GM19238 (cell line): ENCODE data around the gene KCNMA1.
"Not testable (repeated sequence)": the region's sequence is repeated elsewhere in the genome, so short reads cannot be mapped to it uniquely, and the experiment has no call there.

Experiments used
- DNase-seq: peaks from one replicate; pipeline ENCODE4 v3.0.0; 2011; ENCODE audit warnings: low spot score; ENCODE audit not compliant: insufficient read length

KCNMA1 gene

DNA sequence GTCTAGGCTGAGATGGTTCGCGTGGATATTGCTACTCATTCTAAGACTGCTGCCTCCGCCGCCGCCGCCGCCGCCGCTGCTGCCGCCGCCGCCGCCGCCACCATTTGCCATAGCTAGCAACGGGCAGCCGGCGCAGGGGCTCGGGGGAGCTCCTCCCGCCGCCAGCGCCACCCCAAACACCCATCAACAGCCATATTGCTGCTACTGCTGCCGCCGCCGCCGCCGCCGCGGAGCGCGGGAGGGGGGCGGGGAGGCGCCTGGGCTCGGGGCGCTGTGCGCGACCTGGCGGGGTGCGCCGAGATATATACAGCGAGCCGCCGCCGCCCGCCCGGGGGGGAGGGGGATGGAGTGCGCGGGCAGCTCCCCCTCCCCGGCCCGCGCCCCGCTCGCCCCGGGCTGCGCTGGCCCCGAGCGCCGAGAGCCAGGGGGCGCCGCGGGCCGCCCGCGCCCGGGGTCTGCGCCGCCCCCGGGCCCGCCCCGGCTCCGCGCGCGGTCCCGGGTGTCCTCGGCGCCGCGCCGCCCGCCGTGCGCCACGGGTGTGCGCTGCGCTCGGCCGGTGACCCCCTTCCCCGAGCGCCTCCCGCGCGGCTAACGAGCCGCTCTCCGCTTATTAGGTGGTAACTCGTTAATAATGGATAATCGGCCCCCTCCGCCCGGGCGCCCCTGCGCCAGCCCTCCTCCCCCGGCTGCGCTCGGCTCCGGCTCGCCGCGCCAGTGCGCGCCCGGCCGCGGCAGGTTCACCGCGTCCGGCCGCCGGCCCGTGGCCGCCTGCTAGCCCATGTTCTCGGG, at the start of gene KCNMA1:
Gene KCNMA1 (minus strand): TSS at position 277 of the 789 bp plus-strand sequence.
- DNase-seq, result no peak

DNA sequence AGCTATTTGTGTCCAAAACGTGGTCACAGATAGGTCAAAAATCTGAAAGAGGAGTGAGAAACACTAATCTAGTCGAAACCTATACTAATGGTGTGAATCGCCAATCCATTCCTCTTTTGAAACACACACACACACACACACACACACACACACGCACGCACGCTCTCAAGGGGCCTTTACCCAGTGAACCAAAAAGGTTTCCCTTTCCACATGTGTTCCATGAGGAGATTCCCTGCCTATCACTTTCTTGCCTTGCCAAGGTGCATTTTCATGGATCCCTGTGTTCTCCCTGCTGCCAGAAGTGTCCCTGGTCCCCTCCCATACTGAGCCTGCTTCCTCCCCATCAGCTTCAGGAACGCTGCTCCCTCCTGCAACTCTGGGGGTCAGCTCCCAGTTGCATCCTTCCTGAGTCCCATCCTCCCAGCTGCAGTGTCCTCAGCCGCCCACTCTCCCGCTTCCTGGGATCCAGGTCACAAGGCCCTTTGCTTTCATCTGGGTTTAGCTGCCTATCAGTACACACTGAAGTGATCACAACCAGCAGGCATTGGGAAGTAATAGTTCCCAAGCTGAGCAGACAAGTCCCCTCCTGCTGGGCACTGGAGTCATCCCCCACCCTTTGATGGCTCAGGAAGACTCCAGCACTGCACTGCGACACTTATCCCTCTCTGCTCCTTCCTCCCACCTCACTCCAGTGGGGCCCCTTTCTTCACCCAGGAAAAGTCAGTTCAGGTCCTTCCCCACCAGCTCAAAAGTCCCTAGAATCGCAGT, 49.2 kb upstream of the KCNMA1 start:
- no peak for DNase-seq

DNA sequence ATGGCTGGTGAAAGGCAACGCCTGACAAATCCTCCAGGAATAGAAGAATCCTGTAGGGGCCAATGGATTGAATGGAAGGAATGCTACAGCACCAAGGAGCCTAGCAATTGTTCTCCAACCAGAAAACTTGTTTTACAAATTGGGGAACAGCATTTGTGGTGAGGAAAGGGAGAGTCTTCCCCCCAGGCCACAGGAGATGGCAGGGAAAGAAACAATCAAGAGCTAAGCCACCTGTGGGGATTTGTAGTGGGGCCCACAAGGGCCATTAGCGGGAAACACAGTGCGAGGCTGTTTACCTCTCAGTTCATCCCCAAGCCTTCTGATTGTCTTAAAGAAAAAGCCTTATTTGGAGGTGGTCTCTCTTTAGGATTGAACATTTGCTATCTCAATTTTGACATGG, 48.5 kb upstream of the KCNMA1 start:
- no peak for DNase-seq

DNA sequence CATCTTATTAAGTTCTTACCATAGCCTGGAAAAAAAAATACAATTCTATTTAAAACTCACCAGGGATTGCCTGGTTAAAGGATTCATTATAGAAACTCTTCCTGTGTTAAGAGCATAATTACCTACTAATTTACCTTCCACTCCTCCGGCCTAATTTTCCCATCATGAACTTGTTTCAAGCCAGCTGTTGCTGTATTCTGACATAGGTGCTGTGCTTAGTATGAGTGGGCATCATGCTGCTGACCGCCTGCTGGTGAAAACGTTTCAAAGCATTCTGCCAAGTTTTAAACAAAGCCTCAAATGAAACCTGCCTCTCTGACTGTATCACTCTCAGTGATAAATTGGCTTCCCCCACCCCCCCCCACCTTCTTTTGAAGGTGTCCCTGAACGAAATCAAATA, 47.8 kb upstream of the KCNMA1 start:
- no peak for DNase-seq

DNA sequence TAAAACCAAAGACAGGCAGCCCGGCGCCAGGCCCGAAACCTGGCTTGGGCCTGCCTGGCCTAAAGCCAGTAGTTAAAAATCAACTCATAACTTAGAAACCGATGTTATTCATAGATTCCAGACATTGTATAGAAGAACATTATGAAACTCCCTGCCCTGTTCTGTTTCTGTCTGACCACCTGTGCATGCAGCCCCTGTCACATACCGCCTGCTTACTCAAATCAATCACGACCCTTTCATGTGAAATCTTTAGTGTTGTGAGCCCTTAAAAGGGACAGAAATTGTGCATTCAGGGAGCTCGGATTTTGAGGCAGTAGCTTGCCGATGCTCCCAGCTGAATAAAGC, 45.5 kb upstream of the KCNMA1 start:
- DNase-seq, result not testable (repeated sequence)

DNA sequence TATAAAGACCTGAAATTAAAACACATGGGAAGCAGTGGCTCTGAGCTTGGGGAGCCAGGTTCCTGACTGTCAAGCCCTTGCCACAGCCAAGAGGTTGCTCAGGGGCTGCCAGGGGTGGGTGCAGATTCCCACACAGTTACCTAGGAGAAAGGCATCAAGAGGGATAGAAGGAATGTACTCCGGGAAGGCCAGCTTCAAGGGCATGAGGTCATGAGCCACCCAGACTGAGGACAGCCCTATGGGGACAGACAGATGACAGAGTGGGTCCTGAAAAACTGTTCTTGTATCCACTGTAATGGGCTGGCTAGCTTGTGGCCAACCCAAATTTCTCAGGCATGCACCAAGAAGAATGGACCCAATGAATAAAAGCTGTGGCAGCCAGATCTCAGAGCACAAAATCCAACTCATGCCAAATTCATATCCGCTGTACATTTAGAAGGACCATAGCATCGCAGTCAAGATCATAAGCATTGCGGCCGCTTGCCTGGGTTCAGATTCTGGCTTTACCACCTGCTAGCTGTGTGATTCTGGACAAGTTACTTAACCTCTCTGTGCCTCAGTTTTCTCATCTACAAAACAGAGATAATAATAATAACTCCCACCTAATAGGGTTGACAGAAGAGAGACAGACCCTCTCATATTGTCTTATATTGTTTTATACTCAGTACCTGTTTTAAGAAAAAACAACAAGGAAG, 44.9 kb upstream of the KCNMA1 start:
- no peak for DNase-seq

DNA sequence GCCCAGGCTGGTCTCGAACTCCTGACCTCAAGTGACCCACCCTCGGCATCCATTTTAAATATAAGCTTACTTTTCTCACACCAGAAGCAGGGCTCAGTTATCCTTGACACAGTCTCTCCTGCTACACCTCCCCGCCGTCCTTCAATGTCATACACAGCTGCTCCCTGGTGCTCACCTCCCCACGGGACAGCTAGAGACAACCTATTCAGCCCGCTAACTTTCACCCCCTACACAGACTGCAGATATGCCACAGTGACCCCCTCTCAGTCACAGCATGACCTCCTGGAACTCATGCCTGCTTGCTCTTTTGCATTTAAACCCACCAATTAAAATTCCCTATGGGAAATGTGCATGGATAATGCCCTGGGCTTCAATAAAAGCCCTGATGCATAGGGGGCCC, 44.2 kb upstream of the KCNMA1 start:
- no peak for DNase-seq

DNA sequence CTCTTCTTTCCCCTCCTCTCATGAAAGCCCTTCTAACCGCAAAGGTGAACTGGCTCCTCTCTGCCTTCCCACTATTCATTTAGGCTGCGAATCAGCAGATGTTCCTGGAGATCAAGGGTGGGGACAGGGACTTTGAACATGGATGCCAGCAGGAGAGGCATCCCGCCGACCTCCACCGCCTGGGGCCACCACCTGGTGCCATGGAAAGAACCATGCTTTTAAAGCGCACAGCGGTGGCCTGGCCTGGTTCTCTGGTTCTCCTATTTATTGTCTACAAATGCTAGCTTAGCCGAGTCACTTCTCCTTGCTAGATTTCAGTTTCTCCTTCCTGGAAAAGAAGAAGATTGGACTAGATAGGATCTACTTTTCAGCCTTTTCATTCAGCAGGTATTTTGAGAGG, 43.2 kb upstream of the KCNMA1 start:
- DNase-seq, result no peak

DNA sequence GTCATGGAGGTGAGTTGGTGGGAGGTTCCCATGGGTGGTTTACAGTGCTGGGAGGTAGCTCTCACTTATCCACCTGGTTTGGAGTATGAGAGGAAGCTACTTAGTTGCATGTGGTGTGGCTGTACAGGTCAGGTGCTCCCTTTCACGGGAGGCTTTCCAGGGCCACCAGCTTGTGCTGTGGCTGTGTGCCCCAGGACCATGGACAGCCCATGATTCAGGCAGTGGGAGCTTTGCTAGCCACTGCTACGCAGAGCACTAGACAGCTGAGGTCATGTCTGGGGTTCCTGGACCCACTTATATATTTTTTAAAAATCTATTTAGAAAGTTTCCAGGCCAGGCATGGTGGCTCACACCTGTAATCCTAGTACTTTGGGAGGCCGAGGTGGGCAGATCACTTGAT, 42.5 kb upstream of the KCNMA1 start:
- no peak for DNase-seq

DNA sequence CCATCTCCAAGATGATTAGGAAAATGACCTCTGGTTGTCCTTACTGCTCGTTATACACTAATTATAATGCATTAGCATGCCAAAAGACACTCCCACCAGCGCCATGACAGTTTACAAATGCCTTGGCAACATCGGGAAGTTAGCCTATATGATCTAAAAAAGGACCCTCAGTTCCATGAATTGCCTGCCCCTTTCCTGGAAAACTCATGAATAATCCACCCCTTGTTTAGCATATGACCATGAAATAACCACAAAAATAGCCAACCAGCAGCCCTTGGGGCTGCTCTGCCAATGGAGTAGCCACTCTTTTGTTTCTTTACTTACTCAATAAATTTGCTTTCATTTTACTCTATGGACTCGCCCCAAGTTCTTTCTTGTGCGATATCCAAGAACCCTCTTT, 41.6 kb upstream of the KCNMA1 start:
- no peak for DNase-seq

DNA sequence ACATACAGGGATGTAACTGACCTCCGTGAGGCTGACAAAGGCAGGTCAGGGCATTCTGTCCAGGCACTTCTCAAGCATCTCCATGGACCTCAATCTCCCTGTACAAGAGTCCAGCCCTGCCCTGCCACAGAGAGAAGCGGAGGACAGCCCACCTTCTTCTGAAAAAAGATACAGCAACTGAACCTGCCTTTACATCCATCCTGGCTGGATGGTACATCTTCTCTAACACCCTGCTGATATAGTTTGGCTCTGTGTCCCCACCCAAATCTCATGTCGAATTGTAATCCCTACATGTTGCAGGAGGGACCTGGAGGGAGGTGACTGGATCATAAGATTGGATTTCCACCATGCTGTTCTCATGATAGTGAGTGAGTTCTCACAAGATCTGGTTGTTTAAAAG, 40.5 kb upstream of the KCNMA1 start:
- no peak for DNase-seq

DNA sequence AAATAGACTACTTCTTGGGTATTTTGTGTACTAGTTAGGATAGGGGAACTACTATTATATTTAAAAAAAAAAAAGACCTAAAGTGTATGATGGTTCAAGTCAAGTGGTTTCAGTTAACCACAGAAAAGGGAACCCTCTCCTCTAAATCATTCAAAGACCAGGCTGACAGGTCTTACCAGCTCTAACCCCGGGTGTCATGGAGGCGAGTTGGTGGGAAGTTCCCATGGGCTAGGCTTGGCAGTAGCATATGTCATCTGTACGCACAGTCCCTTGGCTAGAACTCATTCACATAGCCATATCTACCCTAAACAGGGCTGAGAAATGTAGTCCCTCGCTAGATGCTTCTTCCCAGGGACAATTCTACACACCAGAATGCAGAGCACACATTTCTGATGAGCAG, 37.7 kb upstream of the KCNMA1 start:
- no peak for DNase-seq

DNA sequence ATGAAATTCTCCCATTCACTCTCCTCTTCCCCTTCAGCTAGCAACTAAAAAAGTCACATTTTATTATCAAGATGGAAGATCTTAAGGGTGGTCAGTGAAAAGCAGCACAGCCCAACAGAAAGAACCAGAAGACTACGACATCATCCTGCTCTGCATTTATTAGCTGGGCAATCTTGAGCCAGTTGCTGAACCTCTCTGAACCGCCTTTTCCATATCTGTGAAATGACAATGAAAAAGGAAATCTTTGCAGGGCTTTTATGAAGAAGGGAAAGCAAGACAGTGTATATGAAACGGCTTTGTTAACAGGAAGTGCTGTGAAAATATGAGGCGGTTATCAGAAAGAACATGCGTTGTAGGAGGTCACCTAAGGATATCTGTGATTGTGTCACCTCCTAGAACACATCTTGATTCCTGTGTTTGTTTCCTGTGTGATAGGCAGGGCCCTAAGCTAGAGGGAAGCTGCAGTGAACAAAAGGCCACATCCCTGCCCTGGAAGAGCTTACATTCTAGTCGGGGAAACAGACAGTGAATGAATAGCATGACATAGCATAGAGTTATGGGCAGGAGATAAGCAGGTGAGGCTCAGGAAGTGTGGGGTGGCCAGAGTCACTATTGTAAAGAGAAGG, 36.0 kb upstream of the KCNMA1 start:
- DNase-seq, result no peak

DNA sequence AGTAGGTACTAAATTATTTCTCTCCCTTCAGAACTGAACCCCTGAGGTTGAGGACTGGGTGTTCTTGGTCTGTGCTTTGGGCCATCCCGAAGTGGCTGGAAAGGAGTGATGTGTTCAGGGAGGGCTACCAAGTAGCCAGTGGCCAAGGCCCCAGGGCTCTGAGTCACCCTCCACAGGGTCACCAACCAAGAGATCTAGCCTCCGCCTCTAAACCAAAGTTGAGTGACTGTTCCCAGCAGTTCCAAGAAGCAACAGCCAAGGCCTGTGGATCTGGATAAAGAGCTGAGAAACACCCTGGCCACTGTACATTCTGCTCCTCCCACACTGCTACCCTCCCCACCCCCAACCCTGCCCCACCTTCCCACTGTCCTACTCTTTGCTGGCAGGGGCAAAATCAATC, 35.5 kb upstream of the KCNMA1 start:
- DNase-seq, result no peak

DNA sequence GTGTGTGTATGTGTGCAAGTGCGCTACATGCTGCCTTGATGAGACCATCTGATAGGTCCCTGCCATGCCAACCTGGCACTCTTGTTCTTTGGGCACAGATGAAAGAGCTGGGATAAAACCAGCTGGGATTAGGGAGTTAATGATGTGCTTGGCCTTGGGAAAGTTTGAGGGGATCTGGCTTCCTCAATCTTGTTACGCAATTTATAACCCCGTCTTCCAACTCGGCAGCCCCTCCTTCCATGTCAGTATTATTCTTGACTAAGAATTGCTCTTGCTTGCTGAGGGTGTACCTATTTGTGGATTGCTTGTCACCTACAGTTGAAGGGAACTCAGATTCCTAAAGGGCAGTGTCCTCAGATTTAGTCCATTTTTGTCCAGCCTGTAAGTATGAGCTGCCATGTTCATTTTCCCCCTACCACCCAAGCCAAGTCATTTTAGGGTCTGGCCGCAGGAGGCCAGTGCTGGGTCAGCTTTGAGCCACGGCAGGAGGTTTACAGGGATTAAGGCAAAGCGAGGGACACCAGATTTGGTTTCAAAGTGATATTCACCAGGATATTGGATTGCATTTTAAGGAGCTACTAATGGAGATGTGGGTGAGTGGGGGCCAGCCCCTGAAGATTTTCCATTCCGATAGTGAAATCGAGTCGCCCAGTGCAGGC, 34.1 kb upstream of the KCNMA1 start:
- DNase-seq, result no peak

DNA sequence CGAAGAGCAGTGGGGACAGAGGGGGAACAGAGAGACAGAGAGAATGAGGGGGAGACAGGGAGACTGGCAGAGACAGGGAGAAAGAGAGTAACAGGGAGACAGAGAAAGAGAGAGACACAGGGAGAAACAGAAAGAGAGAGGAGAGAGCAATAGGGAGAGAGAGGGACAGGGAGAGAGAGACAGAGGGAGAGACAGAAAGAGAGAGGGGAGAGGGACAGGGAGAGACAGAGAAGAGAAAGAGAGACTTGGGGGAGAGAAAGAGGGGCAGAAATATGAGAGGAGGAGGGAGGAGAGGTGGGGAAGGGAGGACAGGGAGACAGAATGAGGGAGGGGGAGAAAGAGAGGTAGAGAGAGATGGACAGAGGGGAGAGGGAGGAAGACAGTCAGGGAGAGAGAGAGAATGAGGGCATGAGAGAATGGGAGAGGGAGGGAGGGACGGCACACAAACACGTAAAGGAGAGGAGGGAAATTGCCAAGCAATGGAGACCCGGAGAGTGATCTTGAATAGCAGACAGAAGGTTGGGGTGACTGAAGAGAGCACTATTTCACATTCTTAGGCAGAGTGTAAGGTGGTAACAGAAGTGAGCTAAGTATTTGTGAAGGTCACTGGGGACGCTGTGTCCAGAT, 33.3 kb upstream of the KCNMA1 start:
- DNase-seq, result no peak

DNA sequence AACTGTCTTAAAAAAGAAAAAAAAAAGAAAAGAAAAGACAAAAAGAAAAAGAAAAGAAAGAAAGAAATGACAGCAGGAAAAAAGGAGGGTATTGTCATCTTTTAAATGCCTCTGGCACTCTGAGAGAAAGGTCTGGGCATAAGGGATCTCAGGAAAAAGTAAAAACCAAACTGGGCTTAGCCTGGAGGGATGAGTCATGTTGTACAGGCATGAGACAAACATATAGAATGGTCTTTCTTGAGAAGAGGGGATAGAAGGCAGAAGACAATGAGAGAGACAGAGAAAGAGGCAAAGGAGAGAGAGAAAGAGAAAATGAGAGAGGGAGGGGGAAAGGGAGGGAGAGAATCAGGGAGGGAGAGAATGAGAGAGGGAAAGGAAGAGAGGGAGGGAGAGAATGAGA, 32.3 kb upstream of the KCNMA1 start:
- DNase-seq, result no peak

DNA sequence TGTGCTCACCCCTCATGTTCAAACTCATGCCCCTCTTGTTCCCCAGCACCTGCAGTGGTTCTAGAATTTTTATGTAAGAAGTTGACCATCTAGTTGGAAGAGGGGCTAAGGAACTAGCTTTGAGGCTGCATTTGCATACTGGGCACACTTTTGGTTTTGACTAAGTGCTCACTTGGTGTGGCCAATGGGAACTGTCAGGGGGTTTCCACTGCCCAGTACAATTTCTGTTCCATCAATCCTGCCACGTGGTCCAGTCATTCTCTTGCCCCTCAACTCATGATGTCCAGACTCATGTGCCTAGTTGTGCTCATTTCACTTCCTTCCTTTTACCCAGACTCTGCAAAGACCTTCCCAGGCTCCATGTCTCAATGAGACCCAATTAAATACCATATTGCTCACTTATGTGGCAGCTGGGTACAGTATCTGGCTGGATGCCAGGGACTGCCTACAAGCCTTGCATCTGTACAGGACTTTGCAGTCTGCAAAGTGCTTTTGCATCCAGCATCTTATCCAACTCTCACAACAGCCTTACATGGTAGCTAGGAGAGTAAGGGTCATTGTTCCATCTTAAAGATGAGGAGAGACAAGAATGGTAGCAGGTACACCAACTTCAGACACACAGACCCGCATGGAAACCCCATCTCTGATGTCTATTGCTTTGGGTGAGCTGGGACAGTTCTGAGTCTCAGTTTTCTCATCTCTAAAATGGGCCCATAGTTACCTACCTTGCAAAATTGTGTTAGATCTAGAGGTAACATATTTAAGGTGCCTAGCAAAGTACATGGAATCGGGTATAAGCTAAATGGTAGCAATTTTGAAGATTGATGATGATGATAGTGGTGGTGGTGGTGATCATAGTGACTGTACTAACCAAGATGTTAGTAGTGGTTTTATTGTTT, 30.1 kb upstream of the KCNMA1 start:
- DNase-seq, result no peak

DNA sequence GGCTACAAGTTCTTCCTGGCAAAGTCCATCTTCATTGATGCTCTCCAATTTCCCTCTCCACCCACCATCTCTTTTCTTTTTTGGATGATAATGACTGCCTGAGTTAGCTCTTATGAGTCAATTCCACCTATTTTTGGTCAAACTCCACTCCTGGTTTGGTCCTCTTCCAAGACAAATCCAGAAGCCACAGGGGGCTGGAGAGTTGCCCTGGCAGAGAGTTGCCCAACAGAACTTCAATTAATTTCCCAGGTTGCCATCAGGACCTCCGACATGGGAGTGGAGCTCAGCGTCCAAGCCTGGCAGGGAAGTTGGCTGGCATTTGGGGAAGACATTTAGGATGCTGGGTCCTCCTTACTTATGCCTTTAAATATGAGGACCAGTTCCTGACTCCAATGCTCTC, 29.2 kb upstream of the KCNMA1 start:
- no peak for DNase-seq

DNA sequence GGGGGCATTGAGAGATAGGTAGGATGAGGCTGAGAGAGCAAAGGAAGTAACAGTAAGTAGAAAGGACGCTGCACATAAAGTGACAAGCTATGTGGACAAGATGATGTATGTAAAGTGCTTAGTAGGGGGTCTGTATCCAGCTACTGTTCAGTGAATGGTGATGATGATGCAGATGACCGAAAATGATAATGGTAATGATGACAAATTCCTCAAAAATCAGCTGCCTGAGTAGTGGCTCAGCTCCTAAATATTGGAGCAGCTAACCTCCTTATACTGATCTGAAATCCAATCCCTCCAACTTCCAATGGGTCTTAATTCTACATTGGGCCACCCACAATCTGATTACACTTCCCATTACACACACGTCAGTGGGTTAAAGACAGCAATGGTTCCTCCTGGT, 27.1 kb upstream of the KCNMA1 start:
- DNase-seq, result no peak
